IPS-18c (cell line): ENCODE results near the gene PMPCB.
A peak's percentile ranks its signal among the peaks of the same experiment; 100 is the strongest.
"Not testable (repeated sequence)": the region's sequence is repeated elsewhere in the genome, so short reads cannot be mapped to it uniquely, and the experiment has no call there.

ENCODE experiments used
- H3K4me3 ChIP-seq: 2 replicates; pipeline ENCODE4 v1.7.0; 2013; ENCODE audit warnings: low read depth, mild to moderate bottlenecking, low read length, moderate library complexity; ENCODE audit not compliant: insufficient read depth
- H3K9me3 ChIP-seq: one replicate; pipeline ENCODE4 v1.6.1; 2013; ENCODE audit warnings: mild to moderate bottlenecking, low read length, moderate library complexity; ENCODE audit not compliant: control insufficient read depth, insufficient read depth

Gene PMPCB, protein sequence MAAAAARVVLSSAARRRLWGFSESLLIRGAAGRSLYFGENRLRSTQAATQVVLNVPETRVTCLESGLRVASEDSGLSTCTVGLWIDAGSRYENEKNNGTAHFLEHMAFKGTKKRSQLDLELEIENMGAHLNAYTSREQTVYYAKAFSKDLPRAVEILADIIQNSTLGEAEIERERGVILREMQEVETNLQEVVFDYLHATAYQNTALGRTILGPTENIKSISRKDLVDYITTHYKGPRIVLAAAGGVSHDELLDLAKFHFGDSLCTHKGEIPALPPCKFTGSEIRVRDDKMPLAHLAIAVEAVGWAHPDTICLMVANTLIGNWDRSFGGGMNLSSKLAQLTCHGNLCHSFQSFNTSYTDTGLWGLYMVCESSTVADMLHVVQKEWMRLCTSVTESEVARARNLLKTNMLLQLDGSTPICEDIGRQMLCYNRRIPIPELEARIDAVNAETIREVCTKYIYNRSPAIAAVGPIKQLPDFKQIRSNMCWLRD

DNA sequence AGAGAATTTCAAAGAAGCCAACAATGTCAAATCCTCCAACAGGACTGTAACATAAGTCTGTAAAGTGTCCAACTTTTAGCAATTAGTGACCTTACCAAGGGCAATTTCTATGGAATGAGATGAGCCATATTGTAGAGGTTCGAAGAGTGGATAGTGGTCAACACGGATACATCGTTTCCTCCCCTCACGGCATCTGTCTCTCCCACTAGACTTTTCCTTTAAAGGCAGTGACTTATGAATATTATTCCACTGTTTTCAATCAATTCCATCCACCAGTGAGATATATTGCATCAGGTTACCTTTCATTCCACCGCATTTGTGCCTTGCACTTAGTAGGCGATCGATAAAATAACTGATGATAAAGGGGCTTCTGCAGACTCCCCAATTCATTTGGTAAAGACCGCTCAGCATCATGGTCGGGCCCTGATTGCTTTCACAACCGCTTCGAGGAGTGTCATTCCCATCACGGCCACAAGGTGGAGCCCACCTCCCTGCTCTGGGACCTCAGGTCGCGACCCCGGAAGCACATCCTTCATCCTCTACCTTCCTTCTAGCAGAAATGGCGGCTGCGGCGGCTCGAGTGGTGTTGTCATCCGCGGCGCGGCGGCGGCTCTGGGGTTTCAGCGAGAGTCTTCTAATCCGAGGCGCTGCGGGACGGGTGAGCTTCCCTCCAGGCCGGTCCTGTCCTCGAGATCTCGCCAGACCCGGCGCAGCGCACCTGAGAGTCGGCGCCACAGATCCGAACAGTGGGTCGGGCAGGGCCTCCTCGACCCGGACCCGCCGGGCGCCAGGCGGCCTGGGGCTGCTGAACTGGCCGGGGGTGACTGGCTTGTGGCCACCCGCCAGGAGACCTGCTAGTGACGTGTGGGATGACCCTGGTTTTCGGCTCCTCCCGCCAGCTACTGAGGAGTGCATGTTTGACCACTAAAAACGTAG is at the start of gene PMPCB:
Gene PMPCB, plus strand, starts transcription at position 535 of the 936 bp plus-strand sequence. Its CDS starts 25 bp downstream, at position 560.
- Histone ChIP-seq H3K4me3 (peak within 1 kb of the TSS; percentile 93), H3K9me3 (no peaks in the 10 kb centered on the region)

- not testable (repeated sequence) for H3K9me3 ChIP-seq
Observed at GRCh38 chr7:103253699-103254506, 43.3 kb upstream of the PMPCB start.

GRCh38 chr7:103264054-103264453 is 33.2 kb upstream of the PMPCB start:
- not testable (repeated sequence) for H3K9me3 ChIP-seq, H3K4me3 ChIP-seq

More at GRCh38 chr7:103253699-103254506, 43.3 kb upstream of the PMPCB start:
- not testable (repeated sequence) for H3K4me3 ChIP-seq

DNA sequence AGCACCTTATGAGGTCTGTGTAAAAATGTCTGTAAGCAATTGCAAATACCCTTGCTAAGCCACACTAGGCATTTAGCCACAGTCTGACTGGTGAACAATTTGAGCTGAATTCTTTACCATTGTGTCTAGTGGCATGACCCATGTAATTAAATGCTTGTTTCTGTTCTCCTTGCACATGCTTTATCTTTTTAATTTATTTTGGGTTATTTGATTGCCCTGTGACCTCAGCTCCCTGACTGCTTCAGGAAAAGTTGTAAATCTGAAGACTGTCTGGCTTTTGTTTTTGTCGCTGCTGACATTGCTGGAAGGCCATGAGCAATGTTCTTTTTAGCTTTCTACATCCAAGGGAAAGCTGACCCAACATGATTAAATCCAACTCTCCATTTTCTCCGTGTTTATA is 31.0 kb upstream of the PMPCB start:
- not testable (repeated sequence) for H3K9me3 ChIP-seq, H3K4me3 ChIP-seq

DNA sequence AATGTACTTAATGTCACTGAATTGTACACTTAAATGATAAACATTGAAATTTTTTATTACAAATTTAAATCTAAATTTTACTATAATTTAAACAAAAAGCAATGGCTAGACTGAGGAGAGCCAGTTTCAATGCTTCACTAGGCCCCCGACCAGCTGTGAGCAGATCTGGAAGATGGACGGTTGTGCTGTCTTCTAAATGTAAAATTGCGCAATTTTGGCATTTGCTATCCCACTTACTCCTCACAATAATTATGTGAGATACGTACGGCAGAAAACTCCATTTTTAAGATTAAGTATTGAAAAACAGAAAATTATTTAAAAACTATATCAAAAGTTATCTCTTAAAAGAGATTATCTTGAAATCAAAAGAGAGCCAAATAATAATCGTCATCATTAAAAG is 23.9 kb upstream of the PMPCB start:
- not testable (repeated sequence) for H3K4me3 ChIP-seq, H3K9me3 ChIP-seq

GRCh38 chr7:103274867-103275266 is 22.4 kb upstream of the PMPCB start:
- not testable (repeated sequence) for H3K4me3 ChIP-seq, H3K9me3 ChIP-seq

DNA sequence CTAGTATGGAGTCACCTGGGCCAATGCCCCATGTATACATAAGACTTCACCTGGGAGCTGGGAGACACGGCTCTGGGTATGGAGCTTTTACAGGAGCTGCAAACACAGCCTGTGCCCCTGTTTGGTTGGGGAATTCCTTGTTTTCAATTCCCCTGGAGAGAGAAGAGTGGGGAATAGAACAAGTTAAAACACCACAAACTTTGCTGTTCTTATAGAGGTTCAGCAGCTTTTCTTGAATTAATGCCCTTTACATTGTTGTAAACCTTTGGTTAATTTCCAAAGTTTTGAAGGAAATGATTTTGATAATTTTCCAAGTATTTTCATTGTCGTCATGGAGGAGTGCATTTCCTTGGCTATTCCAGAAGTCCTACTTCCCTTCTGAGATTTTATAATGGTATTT is 19.0 kb upstream of the PMPCB start:
- not testable (repeated sequence) for H3K9me3 ChIP-seq, H3K4me3 ChIP-seq

GRCh38 chr7:103279636-103279962 is 17.6 kb upstream of the PMPCB start:
- peak overlapping the region; percentile 53; the same call in 1 of the 2 replicates for H3K4me3 ChIP-seq
- not testable (repeated sequence) for H3K9me3 ChIP-seq

GRCh38 chr7:103279963-103280802 is 17.1 kb upstream of the PMPCB start:
- peak overlapping the region; percentile 53 for H3K4me3 ChIP-seq
- H3K9me3 ChIP-seq = not testable (repeated sequence)

GRCh38 chr7:103280803-103281155 is 16.5 kb upstream of the PMPCB start:
- not testable (repeated sequence) for H3K9me3 ChIP-seq
- peak overlapping the region; percentile 53 for H3K4me3 ChIP-seq

DNA sequence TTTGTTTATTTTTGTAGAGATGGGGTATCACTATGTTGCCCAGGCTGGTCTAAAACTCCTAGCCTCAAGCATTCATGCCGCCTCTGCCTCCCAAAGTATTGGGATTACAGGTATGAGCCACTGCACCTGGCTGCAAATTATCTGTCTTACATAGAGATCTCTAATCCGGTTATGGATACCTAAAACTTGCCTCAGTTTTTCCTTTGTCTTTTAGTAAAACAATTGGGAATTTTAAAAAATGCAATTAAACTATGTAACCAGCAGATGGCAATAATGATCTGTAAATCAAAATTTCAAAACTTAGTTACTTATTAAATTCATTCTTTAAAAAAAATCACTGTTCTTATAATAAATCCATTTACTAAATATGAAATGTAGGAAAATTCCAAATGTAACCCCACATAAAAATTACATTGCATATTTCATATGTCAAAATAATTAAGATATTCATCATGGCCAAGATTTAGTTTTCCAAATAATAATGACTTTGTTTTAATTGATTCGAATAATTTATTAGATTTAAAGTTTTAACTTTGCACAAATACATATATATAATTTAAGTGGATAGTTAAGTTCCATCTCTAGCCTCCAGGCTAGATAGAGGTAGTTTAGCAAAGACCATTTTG is 14.3 kb upstream of the PMPCB start:
- not testable (repeated sequence) for H3K9me3 ChIP-seq, H3K4me3 ChIP-seq

DNA sequence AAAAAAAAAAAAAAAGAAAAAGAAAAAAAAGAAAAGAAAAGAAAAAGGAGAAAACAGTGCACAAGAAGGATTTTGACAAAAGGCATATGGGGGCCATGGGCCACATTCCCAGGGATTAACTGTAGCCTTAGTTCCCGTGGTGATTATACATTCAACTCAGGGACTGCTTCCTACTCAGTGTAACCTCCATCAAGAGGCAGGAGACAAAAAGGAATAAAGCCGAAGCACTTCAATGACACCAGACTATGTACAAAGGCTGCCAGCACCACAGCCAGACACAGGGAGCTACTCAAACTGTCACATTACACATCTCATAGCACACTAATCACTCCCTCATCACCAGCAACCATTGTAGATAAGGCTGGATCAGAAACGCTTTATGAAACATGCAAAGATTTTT is 5.1 kb upstream of the PMPCB start:
- Histone ChIP-seq H3K9me3 (no peaks in the 10 kb centered on the region), H3K4me3 (no peak overlapping the region)

DNA sequence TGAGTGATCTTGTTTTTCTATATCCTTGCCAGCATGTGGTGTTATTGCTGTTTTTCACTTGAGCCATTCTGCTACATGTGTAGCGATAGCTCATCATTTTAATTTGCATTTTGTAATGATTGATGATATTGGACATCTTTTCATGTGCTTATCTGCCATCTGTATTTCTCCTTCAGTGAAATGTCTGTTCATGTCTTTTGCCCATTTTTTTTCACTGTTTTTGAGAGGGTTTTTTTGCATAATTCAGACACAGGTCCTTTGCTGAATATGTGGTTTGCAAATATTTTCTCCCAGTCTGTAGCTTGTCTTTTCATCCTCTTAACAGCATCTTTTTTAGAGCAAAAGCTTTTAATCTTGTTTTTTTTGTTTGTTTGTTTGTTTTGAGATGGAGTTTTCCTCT is 3.7 kb upstream of the PMPCB start:
- H3K4me3 ChIP-seq = no peak overlapping the region
- no peaks in the 10 kb centered on the region for H3K9me3 ChIP-seq

DNA sequence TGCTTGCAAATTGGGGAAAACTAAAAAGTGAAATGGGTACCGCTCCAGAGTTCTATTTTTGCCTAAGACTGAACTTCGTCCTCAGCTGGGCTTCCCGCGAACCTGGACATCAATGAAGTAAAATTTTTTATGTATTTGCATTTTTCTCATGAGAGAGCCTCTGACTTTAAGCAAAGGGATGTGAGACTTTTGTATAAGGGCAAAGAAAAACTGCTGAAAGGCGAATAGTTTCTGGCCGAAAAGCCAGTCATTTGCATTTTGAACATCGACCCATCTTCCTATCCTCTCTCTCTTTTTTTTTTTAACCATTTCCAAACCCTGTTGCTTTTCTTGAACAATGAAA is 573 bp downstream of the PMPCB start:
- no peaks in the 10 kb centered on the region for H3K9me3 ChIP-seq
- peak overlapping the region; percentile 93 for H3K4me3 ChIP-seq

GRCh38 chr7:103299660-103300059 is 2.4 kb downstream of the PMPCB start:
- no peaks in the 10 kb centered on the region for H3K9me3 ChIP-seq

GRCh38 chr7:103301441-103301840 is 4.2 kb downstream of the PMPCB start:
- H3K4me3 ChIP-seq = no peak overlapping the region

More at GRCh38 chr7:103299660-103300059, 2.4 kb downstream of the PMPCB start:
- H3K4me3 ChIP-seq = no peak overlapping the region

More at GRCh38 chr7:103301441-103301840, 4.2 kb downstream of the PMPCB start:
- H3K9me3 ChIP-seq = no peaks in the 10 kb centered on the region
